Activated T-helper 1 cell treated with anti-CD3 and anti-CD28 coated beads, Interleukin-2, amount 50 U/mL, for 16 hours (primary cell): ENCODE measurements around the gene CCDC82.

Experiments used
- DNase-seq, 2 donors: peaks; one replicate each; pipeline ENCODE4 v3.0.0-alpha.2; 2020; ENCODE audit warnings: low read depth in 1 of 2, low spot score in 1 of 2

CCDC82 gene

DNA sequence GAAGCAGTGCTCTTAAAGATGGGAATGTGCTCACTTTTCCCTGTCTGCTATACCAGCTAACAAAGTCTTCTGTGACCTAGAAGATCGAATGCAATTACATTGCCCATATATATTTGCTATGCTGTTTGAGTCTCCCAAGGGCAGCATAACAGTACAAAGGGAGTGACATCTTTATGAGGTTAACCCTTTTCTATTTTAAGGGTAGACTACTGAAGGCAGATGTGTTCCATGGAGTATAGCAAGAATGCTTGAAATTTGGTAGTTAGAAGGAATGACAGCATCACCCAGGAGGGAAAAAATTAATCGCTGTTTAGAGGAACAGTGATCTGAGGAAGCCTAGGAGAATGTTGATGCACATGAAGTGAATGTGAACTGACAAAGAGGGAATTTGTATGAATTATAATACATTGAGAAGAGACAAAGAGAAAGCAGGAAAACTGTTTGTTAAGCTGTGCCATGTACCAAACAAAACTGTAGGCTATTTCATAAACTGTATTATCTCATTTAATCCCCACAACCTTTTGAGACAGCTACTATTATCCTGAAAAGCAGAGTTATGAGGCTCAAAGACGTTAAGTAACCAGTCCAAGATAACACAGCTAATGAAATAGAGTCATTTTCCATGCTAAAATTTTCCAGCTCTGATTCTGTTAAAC is 59.7 kb downstream of the CCDC82 start:
- no peak for DNase-seq

DNA sequence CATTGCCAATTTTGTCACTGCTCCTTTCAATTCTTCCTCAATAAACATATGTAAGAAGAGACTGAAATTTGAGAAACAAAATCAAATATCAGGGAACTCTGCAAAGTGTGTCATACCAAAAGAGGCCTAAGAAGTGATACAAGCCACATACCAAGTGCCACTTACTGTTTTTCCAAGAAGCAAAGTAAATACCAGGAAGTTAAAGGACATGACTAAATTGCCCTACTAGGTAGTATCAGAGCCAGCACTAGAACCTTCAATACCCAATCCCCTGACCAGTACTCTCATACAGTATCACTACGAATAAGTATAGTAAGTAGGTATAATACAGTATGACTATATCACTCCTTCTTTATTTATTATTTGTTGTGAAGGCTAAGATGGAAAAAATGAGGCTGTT is 60.3 kb downstream of the CCDC82 start:
- DNase-seq = no peak

DNA sequence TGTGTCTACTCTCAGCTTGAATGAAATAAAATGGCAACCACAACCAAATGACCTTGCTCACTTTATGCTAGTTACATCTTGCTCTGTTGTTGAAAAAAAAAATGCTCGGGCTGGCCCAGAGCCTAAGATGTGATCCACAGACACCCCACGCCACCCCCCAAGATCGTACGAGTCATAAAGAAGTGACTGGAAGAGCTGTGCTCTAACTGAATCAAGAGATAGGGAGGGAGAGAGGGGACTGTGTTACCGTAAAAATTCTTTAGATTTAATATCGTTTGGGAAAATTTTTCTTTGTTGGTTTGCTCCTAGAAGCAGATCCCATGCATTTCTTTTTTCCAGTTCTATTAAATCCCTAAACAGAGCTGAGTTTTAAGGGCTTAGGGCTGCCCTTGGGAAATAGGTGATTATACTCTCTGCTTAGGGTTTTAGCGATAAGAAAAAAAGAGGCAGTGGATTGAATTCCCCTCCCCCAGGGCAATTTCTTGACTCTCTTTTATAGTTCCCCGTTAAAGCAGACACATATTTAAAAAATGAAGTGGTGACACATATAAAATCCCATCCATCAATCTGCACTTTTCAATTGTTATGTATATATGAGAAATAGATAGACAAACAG is 61.2 kb downstream of the CCDC82 start:
- no peak for DNase-seq

DNA sequence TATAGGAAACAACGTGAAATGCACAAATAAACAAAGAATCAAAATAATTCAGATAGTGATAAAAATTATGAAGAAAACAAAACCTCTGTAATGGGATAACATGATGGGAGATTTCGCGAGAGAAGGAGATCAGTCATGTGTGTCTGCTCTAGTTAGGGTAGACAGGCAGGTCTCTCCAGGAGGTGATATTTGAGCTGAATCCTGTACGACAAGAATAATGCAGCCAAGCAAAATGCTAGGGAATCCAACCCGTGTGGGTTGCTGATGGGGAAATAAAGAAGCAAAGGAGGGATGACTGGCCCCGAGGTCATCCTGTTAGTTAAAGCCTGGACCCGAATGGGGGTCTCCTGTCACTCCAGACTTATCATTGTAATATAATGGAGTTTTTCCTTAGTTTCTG is 62.8 kb downstream of the CCDC82 start:
- DNase-seq = no peak

DNA sequence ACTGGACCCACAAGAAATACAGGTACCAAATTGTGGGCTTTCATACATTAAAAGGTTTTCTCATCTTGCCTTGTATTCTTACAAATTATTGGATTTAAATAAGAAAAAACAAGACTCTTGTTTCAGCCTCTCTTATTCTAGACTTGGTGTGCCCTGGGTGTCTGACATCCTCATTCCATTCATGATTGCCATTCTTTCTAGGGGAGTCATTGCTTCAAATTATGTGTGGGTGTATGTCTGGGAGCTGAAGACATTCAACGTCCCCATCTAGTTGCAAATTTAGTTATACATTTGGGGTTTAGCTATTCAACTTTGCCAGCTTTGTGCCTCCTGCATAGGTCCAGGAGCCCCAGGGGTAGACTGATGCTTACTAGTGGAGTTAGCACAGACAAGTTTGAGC is 64.8 kb downstream of the CCDC82 start:
- DNase-seq = no peak

DNA sequence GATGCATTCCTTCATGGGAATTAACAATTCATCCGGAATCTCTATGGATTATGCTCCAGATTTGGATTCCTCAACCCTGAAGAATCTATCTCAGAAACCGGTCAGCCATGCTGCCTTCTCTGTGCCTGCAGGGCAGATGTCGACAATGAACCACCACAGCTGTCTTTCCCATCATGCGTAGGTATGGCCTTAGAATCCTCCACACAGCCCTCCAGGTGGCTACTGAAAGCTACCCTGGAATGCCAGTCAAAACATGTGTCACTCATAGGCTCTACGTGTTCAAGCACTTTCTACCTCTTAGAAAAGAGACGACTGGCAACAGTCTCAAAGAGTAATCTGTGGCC is 66.1 kb downstream of the CCDC82 start:
- no peak for DNase-seq

DNA sequence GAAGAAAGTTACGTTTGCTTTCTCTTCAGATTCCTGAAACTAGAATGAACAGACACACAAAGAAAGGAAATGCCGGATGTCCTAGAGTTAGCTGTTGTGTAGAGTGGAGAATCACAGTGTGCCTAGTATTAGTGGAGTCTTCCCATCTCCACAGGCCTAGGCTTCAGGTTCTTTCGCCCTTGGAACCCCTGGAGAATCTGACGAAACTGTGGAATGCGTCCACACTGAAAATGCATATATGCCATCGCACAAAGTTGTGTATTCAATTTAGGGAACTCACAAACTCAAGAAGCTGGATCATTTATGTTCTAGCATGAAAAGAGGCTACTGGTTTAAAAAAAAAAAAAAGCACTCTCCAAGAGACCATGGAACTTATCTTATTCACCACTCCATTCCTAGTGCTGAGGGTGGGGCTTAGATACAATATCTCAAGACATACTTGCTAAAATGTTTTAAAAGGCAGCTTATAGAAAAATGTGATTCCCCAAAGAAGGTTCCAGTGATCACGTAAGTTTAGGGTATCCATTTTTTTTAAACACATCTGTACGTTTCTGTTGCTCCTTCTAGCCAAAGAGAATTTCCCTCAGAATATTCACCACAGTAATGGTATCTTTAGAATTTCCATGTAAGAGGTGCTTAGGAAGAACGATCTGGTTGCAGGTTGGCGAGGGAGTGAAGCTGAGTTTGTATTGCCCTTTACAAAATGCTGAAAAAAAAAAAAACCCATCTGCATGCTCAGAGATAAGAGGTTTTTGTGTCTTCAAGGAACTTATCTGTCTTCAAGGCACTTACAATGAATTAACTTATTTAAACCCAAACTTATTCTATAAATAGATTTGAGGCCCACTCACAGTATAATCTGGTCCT is 66.7 kb downstream of the CCDC82 start:
- no peak for DNase-seq

DNA sequence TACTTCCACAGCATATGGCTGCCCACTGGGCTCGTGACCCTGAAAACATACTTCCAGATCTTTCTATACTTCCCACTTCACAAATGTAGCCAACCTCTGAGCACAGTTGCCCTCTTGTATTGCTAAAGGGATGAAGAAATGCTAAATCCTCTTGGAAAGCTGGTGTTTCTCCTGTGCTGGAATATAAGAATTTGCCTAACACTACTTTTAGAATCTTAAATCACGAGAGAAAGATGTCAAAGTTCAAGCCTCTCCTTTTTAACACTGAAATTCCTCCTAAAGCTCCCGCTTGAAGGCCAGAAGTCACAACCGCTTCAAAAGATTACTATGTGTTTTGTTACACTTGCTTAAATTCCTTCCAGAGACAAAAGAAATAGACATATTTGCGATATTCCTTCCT is 68.6 kb downstream of the CCDC82 start:
- DNase-seq = no peak

DNA sequence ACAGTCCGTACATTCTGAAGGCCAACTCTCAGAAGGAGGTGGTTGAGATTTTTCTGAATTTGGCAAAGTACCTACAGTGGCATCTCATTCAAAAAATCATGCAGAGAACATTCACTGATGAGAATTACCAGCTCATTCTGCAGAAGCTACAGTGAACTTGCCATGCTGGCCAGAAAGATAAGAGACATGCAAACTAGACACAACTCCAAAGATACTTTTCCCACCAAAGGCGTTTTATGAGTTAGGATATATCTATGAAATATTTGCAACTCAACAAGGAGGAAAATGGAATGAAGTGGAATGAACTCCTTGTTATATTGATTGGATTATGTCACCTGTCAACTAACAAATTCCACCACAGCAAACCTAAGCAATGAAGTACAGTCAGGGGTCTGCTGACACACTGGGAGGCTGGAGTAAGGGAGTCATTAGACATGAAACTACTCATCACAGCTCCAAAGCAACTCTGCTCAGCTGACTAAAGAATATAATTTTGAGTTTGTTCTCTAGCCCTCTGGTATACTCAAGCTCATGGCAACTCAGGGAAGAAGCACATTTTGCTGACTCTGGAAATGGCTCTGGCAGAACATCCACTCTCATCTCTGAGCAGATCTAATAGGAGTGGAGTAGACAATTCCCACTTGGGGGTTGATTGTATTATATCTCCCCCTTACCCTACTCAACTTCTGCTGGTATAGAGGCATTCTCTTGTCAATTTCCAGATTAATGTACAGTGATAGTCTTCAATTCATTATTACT is 69.6 kb downstream of the CCDC82 start:
- DNase-seq = no peak

DNA sequence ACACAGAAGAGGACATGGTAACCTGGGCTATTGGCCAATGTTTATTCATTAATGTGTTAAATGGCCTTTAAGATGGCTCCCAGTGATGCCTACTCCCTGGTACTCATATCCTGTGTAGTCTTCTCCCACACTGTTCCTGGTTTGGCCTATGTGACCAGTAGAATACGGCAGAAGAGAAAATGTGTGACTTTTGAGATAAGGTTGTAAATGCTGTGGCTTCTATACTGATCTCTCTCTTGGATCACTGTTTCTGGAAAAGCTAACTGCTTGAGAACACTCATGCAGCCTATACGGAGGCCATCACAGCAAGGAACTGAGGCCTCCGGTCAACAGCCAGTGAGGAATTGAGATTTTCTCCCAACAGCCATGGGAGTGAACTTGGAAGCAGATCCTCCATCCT is 70.9 kb downstream of the CCDC82 start:
- DNase-seq = no peak

DNA sequence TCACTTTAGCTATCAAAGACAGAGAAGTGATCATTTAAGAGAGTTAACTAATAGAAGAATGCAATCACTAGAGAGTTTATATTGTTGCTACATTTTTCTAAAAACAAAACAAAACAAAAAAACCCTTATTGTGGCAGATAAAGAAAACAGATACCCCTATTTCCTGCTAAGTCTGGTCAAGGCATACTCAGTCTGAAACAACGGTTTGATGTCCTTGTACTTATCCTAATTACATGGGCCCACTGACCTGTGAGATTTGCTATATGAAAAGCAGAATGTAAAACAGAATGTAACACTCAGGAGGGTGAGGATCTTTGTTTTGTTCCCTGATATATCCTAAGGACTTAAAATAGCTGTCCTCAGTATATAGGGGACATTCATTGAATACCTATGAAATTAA is 71.3 kb downstream of the CCDC82 start:
- DNase-seq = no peak

DNA sequence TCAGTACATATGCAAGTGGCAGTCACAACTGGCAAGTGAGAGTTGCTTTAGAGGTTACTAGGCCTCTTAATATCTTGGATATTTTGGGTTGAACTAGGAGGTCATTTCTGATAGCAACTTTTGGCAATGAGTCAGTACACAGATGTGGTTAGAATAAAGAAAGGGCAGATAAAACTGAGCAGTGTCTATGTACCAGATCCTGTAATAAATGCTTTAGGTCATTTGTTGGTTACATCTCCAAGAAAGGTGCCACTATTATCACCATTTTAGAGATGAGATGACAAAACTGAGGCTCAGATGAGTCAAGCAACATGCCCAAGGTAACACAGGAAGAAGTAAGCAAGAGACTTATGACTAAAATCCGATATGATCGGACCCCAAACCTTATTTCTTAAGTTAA is 71.7 kb downstream of the CCDC82 start:
- DNase-seq = no peak

DNA sequence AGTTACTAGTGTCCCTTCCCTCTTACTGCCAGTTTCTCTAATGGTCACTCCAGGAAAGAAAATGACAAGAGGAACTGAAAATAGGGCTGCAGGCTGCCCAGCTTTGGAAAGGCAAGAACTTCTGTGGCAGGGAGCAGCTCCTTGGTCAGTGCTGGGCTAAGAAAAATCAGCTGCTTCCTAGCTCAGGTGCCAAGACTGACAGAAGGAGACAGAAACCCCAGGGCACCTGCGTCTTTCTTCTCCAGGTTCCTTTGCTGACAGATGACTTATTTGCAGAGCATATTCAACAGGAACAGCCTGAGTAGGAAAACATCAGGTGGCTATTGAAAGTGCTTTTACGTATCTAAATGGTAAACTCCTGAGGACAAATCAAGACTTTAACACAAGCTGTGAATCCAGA is 72.1 kb downstream of the CCDC82 start:
- no peak for DNase-seq

DNA sequence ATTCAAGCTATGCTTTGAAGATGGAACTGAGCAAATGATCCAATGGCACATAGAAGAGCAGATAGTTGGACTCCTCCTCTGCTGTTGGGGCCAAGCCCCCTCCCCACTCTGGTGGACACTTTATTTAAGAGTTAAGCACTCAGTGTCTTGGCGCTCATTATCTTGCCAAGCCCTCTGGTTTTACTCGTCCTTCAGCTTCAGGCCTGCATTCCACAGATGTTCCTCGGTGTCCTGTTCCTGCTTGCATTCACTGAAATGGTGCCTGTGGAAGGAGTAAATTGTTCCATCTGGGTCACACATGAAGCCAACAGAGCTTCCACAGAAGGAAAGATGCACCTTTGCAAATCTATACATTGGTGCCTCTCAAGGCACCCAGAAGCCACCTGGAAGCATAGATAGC is 72.8 kb downstream of the CCDC82 start:
- DNase-seq = no peak

DNA sequence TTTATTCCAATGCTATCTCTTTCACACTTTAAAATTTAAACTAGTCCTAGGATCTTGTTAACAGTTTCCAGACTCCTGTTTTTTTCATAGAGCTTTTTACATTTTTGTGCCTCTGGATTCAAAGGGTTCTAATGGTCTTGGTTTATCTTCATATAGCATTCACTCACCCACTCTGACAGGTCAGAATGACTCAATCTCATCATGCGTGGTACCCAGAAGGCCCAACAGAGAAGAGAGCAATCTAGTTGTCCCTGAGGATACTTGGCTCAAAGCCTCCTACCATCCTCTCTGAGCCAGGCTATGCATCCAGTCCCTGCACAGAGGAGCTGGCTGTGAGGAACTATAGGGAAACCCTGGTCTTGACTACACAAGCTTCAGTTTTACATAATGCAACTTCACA is 74.2 kb downstream of the CCDC82 start:
- DNase-seq = no peak

DNA sequence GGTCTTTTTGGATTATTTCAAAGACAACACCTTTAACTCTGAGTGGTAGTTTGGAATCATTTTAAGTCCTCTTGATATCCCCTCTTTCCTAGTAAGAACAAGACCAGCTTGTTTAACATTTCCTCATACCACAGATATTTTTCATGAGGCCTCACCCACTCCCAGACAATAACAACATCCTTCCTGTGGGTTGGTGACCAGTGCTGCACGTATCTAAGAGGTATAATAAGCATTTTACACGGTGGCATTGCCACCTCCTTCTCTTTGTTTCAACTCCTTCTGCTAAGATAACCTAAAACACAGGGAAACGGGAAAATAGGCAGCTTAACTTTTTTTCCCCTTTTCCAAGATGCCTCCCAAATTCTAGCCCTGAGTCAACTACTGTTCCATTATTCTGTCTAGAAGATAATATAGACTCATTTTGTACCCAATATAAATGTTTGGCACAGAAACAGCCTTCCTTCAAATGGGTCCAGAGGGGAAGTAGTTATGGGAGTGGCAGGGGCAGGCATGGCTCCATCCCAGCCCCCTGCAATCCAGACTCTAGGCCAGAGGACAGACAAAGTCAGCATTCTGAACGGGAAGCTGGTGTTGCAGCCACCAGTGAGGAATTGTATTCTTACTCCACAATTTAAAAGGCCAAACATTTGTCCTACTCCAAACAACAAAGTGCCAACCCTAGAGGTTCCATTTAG is 75.2 kb downstream of the CCDC82 start:
- no peak for DNase-seq

DNA sequence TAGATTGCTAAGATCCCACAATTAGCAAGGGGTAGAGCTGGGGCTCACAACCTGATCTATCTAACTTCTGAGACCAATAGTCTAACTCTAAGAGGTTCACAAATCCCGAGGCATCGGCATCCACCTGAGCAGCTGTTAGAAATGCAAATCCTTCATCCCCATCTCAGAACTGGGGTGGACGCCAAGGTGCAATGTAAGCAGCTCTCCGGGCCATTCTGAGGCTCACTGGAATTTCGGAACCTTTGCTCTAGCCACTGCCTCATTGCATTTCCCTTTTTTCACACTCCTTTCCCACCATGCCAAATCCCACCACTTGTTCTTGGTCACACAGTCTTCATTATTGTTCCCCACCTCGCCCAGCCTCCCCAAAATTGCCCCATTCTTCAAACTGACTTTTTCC is 76.5 kb downstream of the CCDC82 start:
- DNase-seq = no peak

DNA sequence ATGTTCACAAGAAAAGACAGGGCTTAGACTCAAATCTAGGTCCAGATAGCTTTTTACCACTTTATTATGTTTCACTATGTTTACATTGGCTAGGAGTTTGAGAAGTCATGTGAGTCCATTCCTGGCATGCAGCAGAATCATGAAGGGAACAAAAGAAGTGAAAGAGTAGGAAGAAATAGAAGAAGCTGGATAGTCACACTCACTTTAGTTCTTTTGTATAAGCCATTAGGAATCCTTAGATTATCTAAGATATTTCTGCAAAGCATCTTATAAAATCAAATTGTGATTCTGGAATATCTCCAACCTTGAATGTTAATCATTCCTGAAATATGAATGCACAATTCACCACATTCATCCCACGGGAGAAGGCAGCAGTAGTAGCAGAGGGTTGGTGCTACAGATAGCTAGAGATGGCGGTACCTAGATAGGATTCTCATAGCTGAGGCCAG is 78.6 kb downstream of the CCDC82 start:
- no peak for DNase-seq

DNA sequence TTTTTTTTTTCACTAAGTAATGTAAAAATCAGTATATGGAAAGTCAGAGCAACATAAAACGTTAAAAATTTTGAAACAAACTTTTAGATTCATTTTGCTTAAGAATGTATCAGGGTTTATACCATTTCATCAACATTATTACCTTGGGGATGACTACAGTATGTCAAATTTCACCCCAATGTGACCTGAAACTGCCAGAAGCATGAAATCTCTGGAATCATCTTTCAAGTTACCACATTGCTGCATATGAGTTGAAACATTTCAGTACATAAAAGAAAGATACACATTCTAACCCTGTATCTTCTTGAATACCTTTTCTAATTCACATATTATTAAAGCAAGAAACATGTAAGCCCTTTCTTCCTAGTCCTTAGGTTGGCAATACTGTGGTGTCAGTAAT is 79.5 kb downstream of the CCDC82 start:
- DNase-seq = no peak

DNA sequence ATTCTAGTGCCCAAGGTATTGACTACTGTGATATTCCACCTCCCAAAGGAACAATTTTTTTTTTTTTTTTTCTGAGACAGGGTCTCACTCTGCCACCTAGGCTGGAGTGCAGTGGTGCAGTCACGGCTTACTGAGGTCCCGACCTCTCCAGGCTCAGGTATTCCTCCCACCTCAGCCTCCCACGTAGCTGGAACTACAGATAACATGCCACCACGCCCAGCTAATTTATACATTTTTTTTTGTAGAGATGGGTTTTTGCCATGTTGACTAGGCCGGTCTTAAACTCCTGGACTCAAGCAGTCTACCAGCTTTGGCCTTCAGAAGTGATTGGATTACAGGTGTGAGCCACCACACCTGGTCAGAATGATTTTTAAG is 80.1 kb downstream of the CCDC82 start:
- no peak for DNase-seq

DNA sequence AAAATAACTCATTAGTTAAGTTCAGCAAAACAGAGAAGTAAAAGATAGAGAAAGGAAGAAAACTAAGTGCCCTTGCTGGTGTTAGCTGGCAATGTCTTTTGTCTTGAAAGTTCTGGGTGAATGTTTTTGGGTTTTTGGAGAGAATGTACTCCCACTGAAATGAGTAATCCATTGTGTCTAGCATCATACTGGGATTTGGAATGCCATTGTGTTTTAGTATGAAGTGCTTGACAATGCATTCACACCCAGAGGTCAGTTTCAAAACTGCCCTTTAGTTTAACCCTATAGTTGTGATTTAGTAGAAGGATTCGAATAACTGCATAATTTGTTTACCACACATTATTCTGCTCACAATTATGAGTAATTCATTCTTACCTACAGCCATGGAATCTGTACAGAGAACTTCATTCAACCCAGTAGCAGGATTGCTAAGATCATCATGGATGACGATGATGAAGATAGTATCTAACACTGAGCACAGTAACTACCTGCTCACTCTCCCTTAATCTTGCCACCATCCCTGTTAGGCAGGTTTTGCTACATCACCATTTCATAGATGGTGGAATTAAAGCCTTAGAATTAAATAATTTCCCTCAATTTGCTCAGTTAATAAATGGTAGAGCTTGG is 80.6 kb downstream of the CCDC82 start:
- no peak for DNase-seq
